GM12878 (cell line): ENCODE measurements around the gene XPOT. TPM values are rescaled to one million over a fixed set of nuclear protein-coding genes. Genes with fewer than 3 reads are reported as not detected.

Experiments
- ATAC-seq: fragments of 200-7000 bp; cut with Tn5 transposase; 3 replicates; pipeline ENCODE4 v1.9.1; 2020; ENCODE audit warnings: mild to moderate bottlenecking, moderate library complexity
- BruUV-seq: library from RNA; stranded (reverse); fragments of 400-500 nt; replicated peaks from 2 replicates; lab custom pipeline; 2021; lab: Mats Ljungman, UMichigan
- CTCF ChIA-PET: fragments of 300-600 bp; sonication (Branson Sonifier 250); formaldehyde crosslinking; extraction: SDS; loops from one replicate; lab custom pipeline; 2021; ENCODE audit warnings: inconsistent platforms; lab: Yijun Ruan, JAX
- POLR2A ChIA-PET: fragments of 350-600 bp; formaldehyde crosslinking; extraction: SDS; loops from one replicate; lab custom pipeline; 2021; ENCODE audit warnings: inconsistent platforms; lab: Charles Lee
- RAD21 ChIA-PET: fragments of 300-600 bp; sonication (Branson Sonifier 250); formaldehyde crosslinking; loops from one replicate; lab custom pipeline; 2023; ENCODE audit warnings: antibody characterized with exemption; ENCODE audit not compliant: unreplicated experiment; lab: Charles Lee
- SMC1A ChIA-PET: fragments of 300-600 bp; sonication (Branson Sonifier 250); formaldehyde crosslinking; loops from one replicate; lab custom pipeline; 2023; ENCODE audit not compliant: unreplicated experiment, uncharacterized antibody; lab: Charles Lee
- DNase-seq: peaks from one replicate; pipeline ENCODE4 v3.0.0-alpha.2; 2011; ENCODE audit warnings: low read depth, low spot score
- FAIRE-seq: peaks from 3 replicates; lab custom pipeline; 2011; peaks lifted over from hg19 to GRCh38; lab: Jason Lieb, UNC
- H2AFZ ChIP-seq: 2 replicates; pipeline ENCODE4 v1.6.0; 2011; ENCODE audit warnings: low read depth, low read length, control low read depth; ENCODE audit not compliant: control insufficient read depth
- H3K27ac ChIP-seq: 2 replicates; pipeline ENCODE4 v1.5.1; 2011; ENCODE audit warnings: control low read depth; ENCODE audit not compliant: control insufficient read depth, insufficient read depth
- H3K27me3 ChIP-seq, 2 experiments: replicated peaks in 1 of 2; 2 replicates each; pipeline versions ENCODE4 v1.6.0 to v1.6.1; 2011; ENCODE audit warnings: low read length in 1 of 2; ENCODE audit not compliant: control insufficient read depth in 2 of 2, insufficient read depth in 2 of 2
- H3K36me3 ChIP-seq, 2 experiments: 2 replicates each; pipeline ENCODE4 v1.5.1; 2011; ENCODE audit warnings: low read length in 1 of 2; ENCODE audit not compliant: control insufficient read depth in 2 of 2, insufficient read depth in 2 of 2
- H3K4me1 ChIP-seq: 2 replicates; pipeline ENCODE4 v1.6.1; 2011; ENCODE audit warnings: mild to moderate bottlenecking, low read length, moderate library complexity, mixed read lengths; ENCODE audit not compliant: control insufficient read depth, insufficient read depth
- H3K4me2 ChIP-seq: 2 replicates; pipeline ENCODE4 v1.6.0; 2011; ENCODE audit warnings: control low read depth; ENCODE audit not compliant: control insufficient read depth, insufficient read depth
- H3K4me3 ChIP-seq: fragments of 200-600 bp; sonication (generic); 2 replicates; pipeline ENCODE4 v1.5.1; 2016
- H3K79me2 ChIP-seq: 2 replicates; pipeline ENCODE4 v1.6.0; 2011; ENCODE audit warnings: low read length; ENCODE audit not compliant: control insufficient read depth, insufficient read depth
- H3K9ac ChIP-seq: 2 replicates; pipeline ENCODE4 v1.8.0; 2011; ENCODE audit warnings: low read length, control low read depth, mixed read lengths; ENCODE audit not compliant: control insufficient read depth, insufficient read depth
- H3K9me3 ChIP-seq: replicated peaks from 3 replicates; pipeline ENCODE4 v1.5.1; 2011; ENCODE audit warnings: mild to moderate bottlenecking, low read length; ENCODE audit not compliant: control insufficient read depth, insufficient read depth
- H4K20me1 ChIP-seq: 2 replicates; pipeline ENCODE4 v1.6.0; 2011; ENCODE audit not compliant: control insufficient read depth, insufficient read depth
- HDAC2 ChIP-seq: fragments of 200-600 bp; sonication (generic); IDR thresholded peaks from 2 replicates; pipeline ENCODE4 v1.6.1; 2017
- HDGF ChIP-seq: fragments of 450-650 bp; IDR thresholded peaks from 2 replicates; pipeline ENCODE4 v1.6.1; 2016; ENCODE audit warnings: antibody characterized with exemption
- PAX8 ChIP-seq: fragments of 450-650 bp; IDR thresholded peaks from 2 replicates; pipeline ENCODE4 v1.6.1; 2017; ENCODE audit warnings: mild to moderate bottlenecking, moderate library complexity
- PML ChIP-seq: IDR thresholded peaks from 2 replicates; pipeline ENCODE4 v1.6.1; 2012; ENCODE audit warnings: low read length, inconsistent platforms
- RCOR1 ChIP-seq: conservative IDR thresholded peaks from 2 replicates; pipeline ENCODE4 v1.6.1; 2012; ENCODE audit warnings: low read depth, low read length, improper control_type of control experiment
- TCF3 ChIP-seq: IDR thresholded peaks from 2 replicates; pipeline ENCODE4 v1.6.1; 2012; ENCODE audit warnings: low read depth, mild to moderate bottlenecking, low read length, borderline replicate concordance; ENCODE audit not compliant: insufficient read depth
- WGBS: methylation state at CpG from one replicate; pipeline ENCODE4 v1.1.6; 2016; ENCODE audit warnings: low lambda C conversion rate; ENCODE audit not compliant: insufficient replicate concordance, insufficient coverage; ENCODE audit errors: missing lambda C conversion rate; 5-methylcytosine and 5-hydroxymethylcytosine counted together
- in situ Hi-C: fragments of 300-500 bp; cut with MboI; formaldehyde crosslinking; loops from 9 replicates; pipeline ENCODE4 v1.14.3; 2018; ENCODE audit warnings: mixed read lengths
- intact Hi-C: fragments of 100-400 bp; cut with micrococcal nuclease; formaldehyde crosslinking; loops from one replicate; pipeline ENCODE4 v1.14.2; 2022; ENCODE audit not compliant: unreplicated experiment
- polyA plus RNA-seq, 11 experiments: library from polyadenylated mRNA; depleted of rRNA in 4 of 11; unstranded in 6 of 11; stranded (reverse) in 5 of 11; fragments of >200 nt; fragmentation: Nextera tagmentation in 4 of 11; fragmentation: Illumina TruSeq in 1 of 11; extraction: Ambion mirVana in 4 of 11; extraction: Trizol in 1 of 11; gene quantifications; 1 replicate in 1 of 11; 2 replicates in 10 of 11; pipeline versions ENCODE4 v1.2.1 to v1.2.3, GENCODE V29; 2011 to 2016; ENCODE audit warnings: inconsistent platforms in 2 of 11, missing spikeins in 2 of 11, low read depth in 1 of 11
- total RNA-seq, 4 experiments: library from RNA; depleted of rRNA in 3 of 4; stranded (reverse); fragments of >200 nt in 3 of 4; fragmentation: Illumina TruSeq in 1 of 4; extraction: Trizol in 1 of 4; gene quantifications; 2 replicates each; pipeline versions ENCODE4 v1.2.1 to v1.2.3, GENCODE V29; 2013 to 2021
- TF ChIP-seq, protein P1 (sequence below): fragments of 450-650 bp; IDR thresholded peaks from 2 replicates; pipeline ENCODE4 v1.6.1; 2018; ENCODE audit warnings: borderline replicate concordance, mild to moderate bottlenecking; ENCODE audit not compliant: partially characterized antibody

The XPOT gene
- total and polyA plus RNA-seq, 10 of the 15 experiments (the other 5 are each of a cell fraction or from before 2014, with no cell fraction given): 11.9 to 66.3 (median 54.7) TPM

GRCh38 chr12:64470495-64470894 lies 66.3 kb downstream of the XPOT start:
- POLR2A ChIA-PET: no interaction called here
- in situ Hi-C loops: no loop called here
- H3K4me3 ChIP-seq: no peak overlapping the region
- BruUV-seq: no TSS peak
- intact Hi-C loops: no loop called here
- no peak overlapping the region for H3K4me2 ChIP-seq
- H3K79me2 ChIP-seq: no peaks in the 10 kb centered on the region
- no peaks in the 10 kb centered on the region for H4K20me1 ChIP-seq
- RAD21 ChIA-PET: no interaction called here
- 100% methylated on average over 2 of the region's 2 CpGs for WGBS
- H3K9ac ChIP-seq: no peak overlapping the region
- DNase-seq: no peak
- H2AFZ ChIP-seq: no peak overlapping the region
- H3K27ac ChIP-seq: no peak overlapping the region
- H3K36me3 ChIP-seq: peaks cover 10 to 45% of the 10 kb centered on the region in 2 experiments
- peaks cover 5% of the 10 kb centered on the region; the same call in 2 of the 3 replicates for H3K9me3 ChIP-seq
- CTCF ChIA-PET: interaction anchor here (0.6 kb wide), 1 partner anchor 14 kb away, joined by 3 read pairs; no protein-coding TSS in a partner anchor
- TF ChIP-seq PAX8 (no peak), TCF3 (no peak), HDAC2 (no peak), RCOR1 (no peak), PML (no peak), HDGF (no peak)
- TF ChIP-seq, protein P1, sequence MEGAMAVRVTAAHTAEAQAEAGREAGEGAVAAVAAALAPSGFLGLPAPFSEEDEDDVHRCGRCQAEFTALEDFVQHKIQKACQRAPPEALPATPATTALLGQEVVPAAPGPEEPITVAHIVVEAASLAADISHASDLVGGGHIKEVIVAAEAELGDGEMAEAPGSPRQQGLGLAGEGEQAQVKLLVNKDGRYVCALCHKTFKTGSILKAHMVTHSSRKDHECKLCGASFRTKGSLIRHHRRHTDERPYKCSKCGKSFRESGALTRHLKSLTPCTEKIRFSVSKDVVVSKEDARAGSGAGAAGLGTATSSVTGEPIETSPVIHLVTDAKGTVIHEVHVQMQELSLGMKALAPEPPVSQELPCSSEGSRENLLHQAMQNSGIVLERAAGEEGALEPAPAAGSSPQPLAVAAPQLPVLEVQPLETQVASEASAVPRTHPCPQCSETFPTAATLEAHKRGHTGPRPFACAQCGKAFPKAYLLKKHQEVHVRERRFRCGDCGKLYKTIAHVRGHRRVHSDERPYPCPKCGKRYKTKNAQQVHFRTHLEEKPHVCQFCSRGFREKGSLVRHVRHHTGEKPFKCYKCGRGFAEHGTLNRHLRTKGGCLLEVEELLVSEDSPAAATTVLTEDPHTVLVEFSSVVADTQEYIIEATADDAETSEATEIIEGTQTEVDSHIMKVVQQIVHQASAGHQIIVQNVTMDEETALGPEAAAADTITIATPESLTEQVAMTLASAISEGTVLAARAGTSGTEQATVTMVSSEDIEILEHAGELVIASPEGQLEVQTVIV: no peak
- FAIRE-seq: no peak
- H3K4me1 ChIP-seq: no peaks in the 10 kb centered on the region
- H3K27me3 ChIP-seq: no peaks in the 10 kb centered on the region
- no peak for ATAC-seq
- SMC1A ChIA-PET: interaction anchor here (1.4 kb wide), 1 partner anchor 20 kb away, joined by 3 read pairs; no protein-coding TSS in a partner anchor
